ENCODE results near the gene RBFOX1. TPM values are rescaled to one million over a fixed set of nuclear protein-coding genes. Genes with fewer than 3 reads are reported as not detected.

The RBFOX1 gene
- total RNA-seq, 1 donor from 2014 or later = not detected

- Histone ChIP-seq H3K27ac (no peak overlapping the region), H3K9me3 (no peaks in the 10 kb centered on the region), H3K36me3 (no peaks in the 10 kb centered on the region), H3K4me1 (no peaks in the 10 kb centered on the region), H3K4me3 (no peak overlapping the region), H3K27me3 (no peaks in the 10 kb centered on the region)
- TF ChIP-seq, protein P1, sequence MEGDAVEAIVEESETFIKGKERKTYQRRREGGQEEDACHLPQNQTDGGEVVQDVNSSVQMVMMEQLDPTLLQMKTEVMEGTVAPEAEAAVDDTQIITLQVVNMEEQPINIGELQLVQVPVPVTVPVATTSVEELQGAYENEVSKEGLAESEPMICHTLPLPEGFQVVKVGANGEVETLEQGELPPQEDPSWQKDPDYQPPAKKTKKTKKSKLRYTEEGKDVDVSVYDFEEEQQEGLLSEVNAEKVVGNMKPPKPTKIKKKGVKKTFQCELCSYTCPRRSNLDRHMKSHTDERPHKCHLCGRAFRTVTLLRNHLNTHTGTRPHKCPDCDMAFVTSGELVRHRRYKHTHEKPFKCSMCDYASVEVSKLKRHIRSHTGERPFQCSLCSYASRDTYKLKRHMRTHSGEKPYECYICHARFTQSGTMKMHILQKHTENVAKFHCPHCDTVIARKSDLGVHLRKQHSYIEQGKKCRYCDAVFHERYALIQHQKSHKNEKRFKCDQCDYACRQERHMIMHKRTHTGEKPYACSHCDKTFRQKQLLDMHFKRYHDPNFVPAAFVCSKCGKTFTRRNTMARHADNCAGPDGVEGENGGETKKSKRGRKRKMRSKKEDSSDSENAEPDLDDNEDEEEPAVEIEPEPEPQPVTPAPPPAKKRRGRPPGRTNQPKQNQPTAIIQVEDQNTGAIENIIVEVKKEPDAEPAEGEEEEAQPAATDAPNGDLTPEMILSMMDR (IDR thresholded peaks at IDR 0.05) = no peak
- intact Hi-C loops (cut with DNase I) = no loop called here
- DNase-seq (ENCODE audit: low spot score in 2 of 2) = no peak
Observed at GRCh38 chr16:7518158-7518557, 185.5 kb downstream of the RBFOX1 start.

- TF ChIP-seq, protein P1 (IDR thresholded peaks at IDR 0.05) = no peak
- DNase-seq (ENCODE audit: low spot score in 2 of 2) = no peak
- Histone ChIP-seq H3K4me1 (no peaks in the 10 kb centered on the region), H3K36me3 (no peaks in the 10 kb centered on the region), H3K27me3 (no peaks in the 10 kb centered on the region), H3K9me3 (no peaks in the 10 kb centered on the region), H3K4me3 (no peak overlapping the region), H3K27ac (no peak overlapping the region)
- intact Hi-C loops (cut with DNase I) = no loop called here
Observed at GRCh38 chr16:7521834-7522233, 189.2 kb downstream of the RBFOX1 start.

DNA sequence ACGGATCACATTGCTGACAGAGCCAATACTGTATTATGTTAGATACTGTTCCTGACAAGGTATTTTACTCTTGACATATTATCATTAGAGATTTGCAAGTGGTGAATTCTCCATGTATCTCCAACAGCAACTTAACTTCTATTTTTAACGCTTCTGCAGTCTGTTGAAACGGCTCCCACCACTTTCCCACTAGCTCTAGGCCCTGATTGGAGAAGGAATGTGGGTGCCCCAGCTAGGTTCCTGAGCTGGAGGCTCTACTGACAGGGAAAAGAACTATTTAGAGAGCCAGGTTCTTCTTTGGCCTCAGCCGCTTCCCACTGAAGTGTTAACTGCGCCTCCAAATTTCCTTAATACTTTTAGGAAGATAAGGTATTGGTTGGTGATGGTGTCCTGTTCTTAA is 191.8 kb downstream of the RBFOX1 start:
- no peaks in the 10 kb centered on the region for H3K9me3 ChIP-seq
- no peaks in the 10 kb centered on the region for H3K36me3 ChIP-seq
- TF ChIP-seq, protein P1 (IDR thresholded peaks at IDR 0.05) = no peak
- H3K4me3 ChIP-seq = no peak overlapping the region
- H3K27ac ChIP-seq = no peak overlapping the region
- no peaks in the 10 kb centered on the region for H3K4me1 ChIP-seq
- DNase-seq (ENCODE audit: low spot score in 2 of 2) = no peak
- intact Hi-C loops (cut with DNase I) = no loop called here
- H3K27me3 ChIP-seq = no peaks in the 10 kb centered on the region

- no peak for DNase-seq (ENCODE audit: low spot score in 2 of 2)
- Histone ChIP-seq H3K9me3 (no peaks in the 10 kb centered on the region), H3K36me3 (no peaks in the 10 kb centered on the region), H3K4me3 (no peak overlapping the region), H3K27me3 (no peaks in the 10 kb centered on the region), H3K4me1 (no peaks in the 10 kb centered on the region), H3K27ac (no peak overlapping the region)
- intact Hi-C loops (cut with DNase I) = no loop called here
- TF ChIP-seq, protein P1 (IDR thresholded peaks at IDR 0.05) = no peak
Observed at GRCh38 chr16:7526736-7527135, 194.1 kb downstream of the RBFOX1 start.

DNA sequence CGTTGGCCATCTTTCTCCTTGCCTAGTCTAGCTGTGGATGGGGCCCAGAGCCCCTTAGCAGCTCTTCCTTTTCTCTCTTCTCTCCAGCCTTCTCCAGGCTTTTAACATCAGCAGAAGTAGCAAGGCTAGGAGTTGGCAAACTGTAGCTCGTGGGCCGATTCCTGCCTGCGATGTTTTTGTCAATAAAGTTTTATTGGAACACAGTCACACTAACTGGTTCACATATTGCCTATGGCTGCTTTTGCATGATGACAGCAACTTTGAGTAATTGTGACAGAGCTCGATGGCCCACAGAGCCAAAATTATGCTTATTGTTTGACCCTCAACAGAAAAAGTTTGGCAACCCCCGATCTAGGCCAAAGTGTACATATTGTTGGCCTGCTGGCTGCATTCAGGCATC is 199.9 kb downstream of the RBFOX1 start:
- Histone ChIP-seq H3K4me3 (no peak overlapping the region), H3K27me3 (no peaks in the 10 kb centered on the region), H3K9me3 (no peaks in the 10 kb centered on the region), H3K4me1 (no peaks in the 10 kb centered on the region), H3K36me3 (no peaks in the 10 kb centered on the region), H3K27ac (no peak overlapping the region)
- TF ChIP-seq, protein P1 (IDR thresholded peaks at IDR 0.05) = no peak
- DNase-seq (ENCODE audit: low spot score in 2 of 2) = no peak
- intact Hi-C loops (cut with DNase I) = no loop called here

DNA sequence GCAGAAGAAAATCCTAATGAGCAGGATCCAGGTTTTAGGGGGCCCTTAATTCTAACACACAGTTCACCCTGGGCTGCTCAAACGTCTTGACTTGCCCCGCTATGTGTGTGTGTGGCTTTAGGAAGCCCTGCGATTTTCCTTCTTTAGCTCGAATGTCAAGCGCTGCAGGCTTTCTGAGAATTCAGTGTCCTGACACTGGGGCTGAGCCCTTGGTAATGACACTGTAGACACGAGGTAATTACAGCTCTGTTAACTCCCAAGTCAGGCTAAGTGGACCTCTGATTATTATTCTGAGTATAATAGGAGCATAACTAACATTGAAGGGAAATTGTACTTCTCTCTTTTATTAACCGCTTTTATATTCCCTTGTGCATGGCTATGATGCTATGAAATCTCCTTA is 202.1 kb downstream of the RBFOX1 start:
- intact Hi-C loops (cut with DNase I) = no loop called here
- H3K27me3 ChIP-seq = no peaks in the 10 kb centered on the region
- TF ChIP-seq, protein P1 (IDR thresholded peaks at IDR 0.05) = no peak
- H3K9me3 ChIP-seq = no peaks in the 10 kb centered on the region
- H3K4me1 ChIP-seq = no peaks in the 10 kb centered on the region
- H3K36me3 ChIP-seq = no peaks in the 10 kb centered on the region
- DNase-seq (ENCODE audit: low spot score in 2 of 2) = no peak
- H3K27ac ChIP-seq = no peak overlapping the region
- H3K4me3 ChIP-seq = no peak overlapping the region
